COLO668 (cell line): ENCODE data around the gene CLDN7.
A peak's percentile ranks its signal among the peaks of the same experiment; 100 is the strongest.

Source experiments
- DNase-seq: peaks from one replicate; lab custom pipeline; 2025; ENCODE audit not compliant: unreplicated experiment; lab: John Stamatoyannopoulos, UW

The CLDN7 gene, protein sequence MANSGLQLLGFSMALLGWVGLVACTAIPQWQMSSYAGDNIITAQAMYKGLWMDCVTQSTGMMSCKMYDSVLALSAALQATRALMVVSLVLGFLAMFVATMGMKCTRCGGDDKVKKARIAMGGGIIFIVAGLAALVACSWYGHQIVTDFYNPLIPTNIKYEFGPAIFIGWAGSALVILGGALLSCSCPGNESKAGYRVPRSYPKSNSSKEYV

GRCh38 chr17:7262192-7262934 lies at the start of gene CLDN7:
Gene CLDN7, minus strand, starts transcription at chr17:7262478. Its CDS starts 435 bp downstream, at chr17:7262043.
- peak; percentile 92 for DNase-seq

DNA sequence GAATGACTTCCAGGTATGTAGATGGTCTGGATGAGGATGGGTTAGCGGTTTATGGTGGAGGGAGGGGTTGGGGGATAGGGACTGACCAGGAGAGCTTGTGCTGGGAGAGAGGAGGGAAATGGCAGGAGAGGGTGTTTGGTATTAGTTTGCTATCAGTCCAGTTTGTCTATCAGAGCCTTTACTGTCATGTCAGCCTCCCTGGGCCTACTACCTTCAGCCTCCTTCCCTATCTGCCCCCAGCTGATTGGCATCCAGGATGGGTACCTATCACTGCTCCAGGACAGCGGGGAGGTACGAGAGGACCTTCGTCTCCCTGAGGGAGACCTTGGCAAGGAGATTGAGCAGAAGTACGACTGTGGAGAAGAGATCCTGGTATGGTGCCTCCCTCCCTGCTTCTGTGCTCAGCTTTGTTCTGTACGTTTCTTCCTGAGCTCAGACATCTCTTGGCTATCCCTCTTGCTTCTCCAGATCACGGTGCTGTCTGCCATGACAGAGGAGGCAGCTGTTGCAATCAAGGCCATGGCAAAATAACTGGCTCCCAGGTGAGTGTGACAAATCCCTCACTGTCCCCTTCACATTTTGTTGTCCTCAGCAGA lies 48.9 kb upstream of the CLDN7 start:
- DNase-seq: no peak

DNA sequence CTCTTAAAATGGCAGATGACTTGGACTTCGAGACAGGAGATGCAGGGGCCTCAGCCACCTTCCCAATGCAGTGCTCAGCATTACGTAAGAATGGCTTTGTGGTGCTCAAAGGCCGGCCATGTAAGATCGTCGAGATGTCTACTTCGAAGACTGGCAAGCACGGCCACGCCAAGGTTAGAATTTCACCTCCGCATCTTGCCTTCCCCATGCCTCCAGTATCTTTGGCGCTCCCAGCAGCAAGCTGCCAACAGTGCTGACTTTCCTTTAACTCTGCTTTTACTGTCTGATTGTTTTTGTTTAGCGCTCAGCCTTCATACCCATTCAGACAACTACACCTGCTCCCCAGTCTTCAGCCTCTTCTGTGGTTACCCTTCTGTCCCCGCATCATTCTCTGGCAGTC lies 47.4 kb upstream of the CLDN7 start:
- no peak for DNase-seq

DNA sequence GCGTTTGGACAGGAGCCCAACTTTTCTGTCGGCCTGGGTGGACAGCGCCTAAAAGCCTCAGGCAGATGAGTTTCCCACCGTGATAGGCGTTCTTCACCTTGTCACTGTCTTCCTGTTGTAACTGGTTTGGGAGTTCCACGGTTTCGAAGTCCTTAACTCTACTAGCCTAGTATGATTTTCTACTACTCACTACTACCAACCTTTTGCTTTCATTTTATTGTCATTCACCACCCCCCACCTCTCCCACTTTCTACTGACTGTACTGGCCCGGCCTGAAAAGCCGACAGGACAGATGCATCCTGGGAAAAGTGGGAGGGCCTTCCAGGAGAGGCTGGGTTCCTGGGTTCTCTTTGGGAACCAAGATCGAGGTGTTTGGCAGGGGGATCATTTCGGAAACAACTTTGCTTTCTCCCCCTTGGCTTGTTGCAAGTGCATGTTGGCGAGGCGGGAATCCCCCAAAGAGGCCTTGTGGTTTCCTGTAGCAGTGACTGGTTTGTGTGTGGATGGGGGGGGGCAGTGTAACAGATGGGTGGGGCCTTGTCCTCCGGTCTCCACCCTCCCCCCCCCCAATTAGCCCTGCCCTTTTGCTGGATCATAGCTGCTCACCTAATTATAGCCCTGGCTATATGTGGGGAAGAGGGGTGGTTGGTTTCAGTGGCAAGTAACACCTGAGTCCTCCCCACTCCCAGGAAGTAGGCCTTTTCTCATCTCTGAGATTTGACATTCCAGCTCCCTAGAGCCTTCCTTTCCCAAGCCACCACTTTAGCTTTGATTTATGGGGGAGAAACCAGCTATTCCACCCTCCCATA lies 46.6 kb upstream of the CLDN7 start:
- peak; percentile 61 for DNase-seq

GRCh38 chr17:7307686-7308624 lies 45.7 kb upstream of the CLDN7 start:
- peak; percentile 64 for DNase-seq

GRCh38 chr17:7306911-7307685 lies 44.8 kb upstream of the CLDN7 start, which contains the start of gene EIF5A:
Gene EIF5A, plus strand, starts transcription at chr17:7307628. Its CDS starts 2,008 bp downstream, at chr17:7309636.
- DNase-seq: peak; percentile 98

DNA sequence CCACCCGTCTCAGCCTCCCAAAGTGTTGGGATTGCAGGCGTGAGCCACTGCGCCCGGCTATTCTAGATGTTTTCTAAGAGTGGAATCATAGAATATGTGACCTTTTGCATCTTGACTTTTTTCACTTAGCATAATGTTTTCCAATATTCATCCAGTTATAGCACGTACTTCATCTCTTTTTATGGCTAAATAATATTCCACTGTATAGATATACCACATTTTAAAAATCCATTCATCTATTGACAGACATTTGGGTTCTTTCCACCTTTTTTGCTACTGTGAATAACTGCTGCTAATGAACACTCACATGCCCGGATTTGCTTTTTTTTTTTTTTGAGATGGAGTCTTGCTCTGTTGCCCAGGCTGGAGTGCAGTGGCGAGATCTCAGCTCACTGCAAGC lies 41.9 kb upstream of the CLDN7 start:
- DNase-seq: no peak

- DNase-seq: peak; percentile 82
Measured at GRCh38 chr17:7296189-7296861, 34.0 kb upstream of the CLDN7 start.

GRCh38 chr17:7295230-7296180 lies 33.2 kb upstream of the CLDN7 start:
- peak; percentile 6 for DNase-seq

DNA sequence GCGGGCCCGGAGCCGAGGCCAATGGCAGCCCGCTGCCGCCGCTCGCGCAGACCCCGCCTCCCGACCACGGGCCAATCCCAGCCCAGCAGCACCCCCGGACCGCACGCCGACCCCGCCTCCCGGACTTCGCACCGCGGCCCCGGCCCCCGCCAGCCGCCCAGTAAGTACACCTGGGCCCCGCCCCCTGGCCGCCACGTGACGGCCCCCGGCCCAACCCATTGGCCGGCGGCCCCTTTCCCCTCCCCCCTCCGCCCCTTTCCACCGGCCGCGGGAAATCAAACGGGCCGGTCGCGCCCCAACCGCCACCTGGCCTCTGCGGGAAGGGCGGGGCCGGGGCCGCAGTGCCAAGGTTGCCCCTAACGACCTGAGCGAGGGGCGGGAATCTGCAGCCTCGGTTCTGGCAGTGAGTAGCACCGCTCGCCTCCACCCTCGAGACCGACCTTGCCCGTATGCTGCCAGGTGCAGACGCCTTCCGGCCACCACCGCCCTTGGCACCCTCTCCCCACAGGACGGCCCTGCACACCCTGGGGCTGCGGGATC lies 32.4 kb upstream of the CLDN7 start, which contains the start of gene YBX2:
Gene YBX2 (minus strand): TSS at position 26 of the 540 bp plus-strand sequence. CDS start 139 bp downstream, outside the sequence.
- peak; percentile 90 for DNase-seq

- DNase-seq: peak; percentile 51
Measured at GRCh38 chr17:7293816-7294613, 31.7 kb upstream of the CLDN7 start.

GRCh38 chr17:7293159-7293558 lies 30.9 kb upstream of the CLDN7 start:
- DNase-seq: no peak

- DNase-seq: no peak
Measured at GRCh38 chr17:7292729-7293128, 30.5 kb upstream of the CLDN7 start.

- DNase-seq: no peak
Measured at GRCh38 chr17:7292194-7292593, 29.9 kb upstream of the CLDN7 start.

DNA sequence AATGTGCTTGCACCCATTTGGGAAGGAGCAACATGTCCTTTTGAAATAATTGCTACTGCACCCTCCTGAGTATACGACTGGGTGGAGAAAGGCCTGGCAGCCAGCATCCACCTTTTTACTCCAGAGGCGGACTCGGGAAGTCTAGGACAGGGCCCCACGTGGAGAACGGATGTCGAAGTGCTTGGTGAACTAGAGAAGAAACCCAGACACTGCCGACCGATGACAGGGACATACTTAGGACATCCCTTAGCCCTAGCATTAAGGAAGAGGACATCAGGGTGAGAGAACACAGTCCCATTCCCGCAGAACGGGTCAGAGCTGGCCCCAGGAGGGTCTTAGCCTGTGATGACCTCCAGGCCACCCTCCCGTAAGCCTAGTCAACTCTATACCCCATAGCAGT lies 28.4 kb upstream of the CLDN7 start:
- no peak for DNase-seq

- DNase-seq: no peak
Measured at GRCh38 chr17:7290166-7290565, 27.9 kb upstream of the CLDN7 start.
